Measurements from ENCODE around the gene SCYGR6. TPM values are rescaled to one million over a fixed set of nuclear protein-coding genes. Genes with fewer than 3 reads are reported as not detected.

Gene SCYGR6
- total and polyA plus RNA-seq, 3 donors from 2014 or later, result not detected

- H3K27me3 ChIP-seq, result no peaks in the 10 kb centered on the region
- H3K4me1 ChIP-seq, result no peaks in the 10 kb centered on the region
- intact Hi-C loops (cut with DNase I; ENCODE audit: low total_unique reads), result no loop called here
- H3K27ac ChIP-seq, result no peak overlapping the region
- no peaks in the 10 kb centered on the region for H3K9me3 ChIP-seq
- no peaks in the 10 kb centered on the region for H3K36me3 ChIP-seq (ENCODE audit: low read depth, missing control alignments)
- DNase-seq, result no peak
- 82 to 91% methylated on average over 5 of the region's 5 CpGs for WGBS, 2 donors
- H3K4me3 ChIP-seq, result no peak overlapping the region
- TF ChIP-seq POLR2A (IDR thresholded peaks at IDR 0.05), result no peak
- no peak for TF ChIP-seq CTCF (IDR thresholded peaks at IDR 0.05)
Observed at GRCh38 chr2:227684258-227684657, 40.3 kb downstream of the SCYGR6 start.

- WGBS, 2 donors, result 91 to 97% methylated on average over 3 of the region's 3 CpGs
- intact Hi-C loops (cut with DNase I; ENCODE audit: low total_unique reads), result no loop called here
Observed at GRCh38 chr2:227677928-227678327, 46.6 kb downstream of the SCYGR6 start.

GRCh38 chr2:227674485-227674884 is 50.1 kb downstream of the SCYGR6 start:
- Histone ChIP-seq H3K27ac (no peak overlapping the region), H3K9me3 (no peaks in the 10 kb centered on the region), H3K4me1 (no peaks in the 10 kb centered on the region), H3K36me3 (ENCODE audit: low read depth, missing control alignments) (no peaks in the 10 kb centered on the region), H3K27me3 (no peaks in the 10 kb centered on the region), H3K4me3 (no peak overlapping the region)
- no peak for TF ChIP-seq CTCF (IDR thresholded peaks at IDR 0.05)
- TF ChIP-seq POLR2A (IDR thresholded peaks at IDR 0.05), result no peak
- intact Hi-C loops (cut with DNase I; ENCODE audit: low total_unique reads), result no loop called here
- WGBS, 2 donors, result 64 to 80% methylated on average over 5 of the region's 5 CpGs
- no peak for DNase-seq

More at GRCh38 chr2:227677928-227678327, 46.6 kb downstream of the SCYGR6 start:
- Histone ChIP-seq H3K9me3 (no peaks in the 10 kb centered on the region), H3K4me3 (no peak overlapping the region), H3K4me1 (no peaks in the 10 kb centered on the region), H3K27me3 (no peaks in the 10 kb centered on the region), H3K36me3 (ENCODE audit: low read depth, missing control alignments) (no peaks in the 10 kb centered on the region), H3K27ac (no peak overlapping the region)
- DNase-seq, result no peak
- TF ChIP-seq CTCF (IDR thresholded peaks at IDR 0.05), result no peak
- no peak for TF ChIP-seq POLR2A (IDR thresholded peaks at IDR 0.05)

Small RNA genes lying within 50 kb of the gene (small RNA-seq; reads per million reads assigned to genes)
- 0 reads per million in 2 donors for gene RNA5SP121

Other genes starting within 250 kb of the SCYGR6 start
- gene SCYGR2, start 125.9 kb downstream of the SCYGR6 start, total RNA-seq, result not detected
- gene SCYGR2, start 125.9 kb downstream of the SCYGR6 start, polyA plus RNA-seq (ENCODE audit: insufficient read depth, low read depth, low replicate concordance), result not detected
- gene SCYGR3, start 109.9 kb downstream of the SCYGR6 start, total RNA-seq, result not detected
- gene SCYGR3, start 109.9 kb downstream of the SCYGR6 start, polyA plus RNA-seq (ENCODE audit: insufficient read depth, low read depth, low replicate concordance), result not detected
- gene SCYGR4, start 107.3 kb downstream of the SCYGR6 start, total RNA-seq, result not detected
- not detected for gene SCYGR4, start 107.3 kb downstream of the SCYGR6 start, polyA plus RNA-seq (ENCODE audit: insufficient read depth, low read depth, low replicate concordance)
- gene SCYGR5, start 58.0 kb downstream of the SCYGR6 start, total RNA-seq, result not detected
- gene SCYGR5, start 58.0 kb downstream of the SCYGR6 start, polyA plus RNA-seq (ENCODE audit: insufficient read depth, low read depth, low replicate concordance), result not detected
- under 1 TPM; 0.50 to 0.71 TPM for gene SLC19A3, start 6.7 kb downstream of the SCYGR6 start, total RNA-seq
- gene SLC19A3, start 6.7 kb downstream of the SCYGR6 start, polyA plus RNA-seq (ENCODE audit: insufficient read depth, low read depth, low replicate concordance), result 0.79 TPM
- not detected for gene SCYGR7, start 3.6 kb upstream of the SCYGR6 start, total RNA-seq
- not detected for gene SCYGR7, start 3.6 kb upstream of the SCYGR6 start, polyA plus RNA-seq (ENCODE audit: insufficient read depth, low read depth, low replicate concordance)
- gene SCYGR8, start 21.1 kb upstream of the SCYGR6 start, total RNA-seq, result not detected
- gene SCYGR8, start 21.1 kb upstream of the SCYGR6 start, polyA plus RNA-seq (ENCODE audit: insufficient read depth, low read depth, low replicate concordance), result not detected
- under 1 TPM; 0.55 to 0.81 TPM for gene CCL20, start 89.1 kb upstream of the SCYGR6 start, total RNA-seq
- 0.99 TPM for gene CCL20, start 89.1 kb upstream of the SCYGR6 start, polyA plus RNA-seq (ENCODE audit: insufficient read depth, low read depth, low replicate concordance)
- gene DAW1, start 146.9 kb upstream of the SCYGR6 start, total RNA-seq, result 10 to 100 TPM; 25.2 to 31.2 TPM
- gene DAW1, start 146.9 kb upstream of the SCYGR6 start, polyA plus RNA-seq (ENCODE audit: insufficient read depth, low read depth, low replicate concordance), result 105 TPM